Left ventricle myocardium inferior (tissue), 1 donor: ENCODE data around the gene HMGA1. TPM values are rescaled to one million over a fixed set of nuclear protein-coding genes. Genes with fewer than 3 reads are reported as not detected.
"Not testable (repeated sequence)": the region's sequence is repeated elsewhere in the genome, so short reads cannot be mapped to it uniquely, and the experiment has no call there.

Experiments used
- DNase-seq: peaks from one replicate; pipeline ENCODE4 v3.0.0-alpha.2; 2020
- H3K27ac ChIP-seq: fragments of 200-600 bp; replicated peaks from 2 replicates; pipeline ENCODE4 v1.8.0; 2021
- H3K27me3 ChIP-seq: fragments of 200-600 bp; 2 replicates; pipeline ENCODE4 v1.8.0; 2021; ENCODE audit warnings: low read depth
- H3K36me3 ChIP-seq: fragments of 200-600 bp; 2 replicates; pipeline ENCODE4 v1.8.0; 2021
- H3K4me1 ChIP-seq: fragments of 200-600 bp; 2 replicates; pipeline ENCODE4 v1.8.0; 2021
- H3K4me3 ChIP-seq: fragments of 200-600 bp; 2 replicates; pipeline ENCODE4 v1.8.0; 2021; ENCODE audit warnings: mild to moderate bottlenecking, moderate library complexity
- H3K9me3 ChIP-seq: fragments of 200-600 bp; replicated peaks from 2 replicates; pipeline ENCODE4 v1.8.0; 2021
- intact Hi-C: fragments of 100-400 bp; cut with micrococcal nuclease; formaldehyde crosslinking; loops from one replicate; pipeline ENCODE4 v1.11.0; 2022
- total RNA-seq: library from RNA; stranded (reverse); fragmentation: NEBNext Ultra II Directional; extraction: Animal tissue kit (Norgen Biotek cat#: 25700); gene quantifications from one replicate; pipeline ENCODE4 v1.2.1, GENCODE V29; 2021
- TF ChIP-seq, protein P1 (sequence below): fragments of 200-600 bp; IDR thresholded peaks from 2 replicates; pipeline ENCODE4 v1.8.0; 2021; ENCODE audit warnings: antibody characterized with exemption, mild to moderate bottlenecking, borderline replicate concordance
- donor health status: DM: no; HTN: yes; CAD: no; lungs with severe emphysema.

The HMGA1 gene
- total RNA-seq, 1 donor from 2014 or later: 46.7 TPM

DNA sequence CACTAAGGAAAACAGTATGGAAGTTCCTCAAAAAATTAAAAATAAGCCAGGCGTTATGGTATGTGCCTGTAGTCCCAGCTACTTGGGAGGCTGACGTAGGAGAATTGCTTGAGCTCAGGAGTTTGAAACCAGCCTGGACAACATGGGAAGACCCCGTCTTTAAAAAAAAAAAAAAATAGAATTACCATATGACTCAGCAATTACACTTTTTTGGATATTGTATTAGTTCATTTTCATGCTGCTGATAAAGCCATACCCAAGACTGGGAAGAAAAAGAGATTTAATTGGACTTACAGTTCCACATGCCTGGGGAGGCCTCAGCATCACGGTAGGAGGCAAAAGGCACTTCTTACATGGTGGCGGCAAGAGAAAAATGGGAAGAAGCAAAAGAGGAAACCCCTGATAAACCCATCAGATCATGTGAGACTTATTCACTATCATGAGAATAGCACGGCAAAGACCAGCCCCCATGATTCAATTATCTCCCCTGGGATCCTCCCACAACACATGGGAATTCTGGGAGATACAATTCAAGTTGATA, 22.9 kb downstream of the HMGA1 start:
- DNase-seq: no peak
- H3K9me3 ChIP-seq: peaks cover 12% of the 10 kb centered on the region
- no peak overlapping the region for H3K27ac ChIP-seq
- intact Hi-C loops: no loop called here
- TF ChIP-seq, protein P1, sequence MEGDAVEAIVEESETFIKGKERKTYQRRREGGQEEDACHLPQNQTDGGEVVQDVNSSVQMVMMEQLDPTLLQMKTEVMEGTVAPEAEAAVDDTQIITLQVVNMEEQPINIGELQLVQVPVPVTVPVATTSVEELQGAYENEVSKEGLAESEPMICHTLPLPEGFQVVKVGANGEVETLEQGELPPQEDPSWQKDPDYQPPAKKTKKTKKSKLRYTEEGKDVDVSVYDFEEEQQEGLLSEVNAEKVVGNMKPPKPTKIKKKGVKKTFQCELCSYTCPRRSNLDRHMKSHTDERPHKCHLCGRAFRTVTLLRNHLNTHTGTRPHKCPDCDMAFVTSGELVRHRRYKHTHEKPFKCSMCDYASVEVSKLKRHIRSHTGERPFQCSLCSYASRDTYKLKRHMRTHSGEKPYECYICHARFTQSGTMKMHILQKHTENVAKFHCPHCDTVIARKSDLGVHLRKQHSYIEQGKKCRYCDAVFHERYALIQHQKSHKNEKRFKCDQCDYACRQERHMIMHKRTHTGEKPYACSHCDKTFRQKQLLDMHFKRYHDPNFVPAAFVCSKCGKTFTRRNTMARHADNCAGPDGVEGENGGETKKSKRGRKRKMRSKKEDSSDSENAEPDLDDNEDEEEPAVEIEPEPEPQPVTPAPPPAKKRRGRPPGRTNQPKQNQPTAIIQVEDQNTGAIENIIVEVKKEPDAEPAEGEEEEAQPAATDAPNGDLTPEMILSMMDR: no peak
- H3K4me1 ChIP-seq: no peaks in the 10 kb centered on the region
- no peaks in the 10 kb centered on the region for H3K36me3 ChIP-seq
- H3K4me3 ChIP-seq: no peak overlapping the region
- no peaks in the 10 kb centered on the region for H3K27me3 ChIP-seq

DNA sequence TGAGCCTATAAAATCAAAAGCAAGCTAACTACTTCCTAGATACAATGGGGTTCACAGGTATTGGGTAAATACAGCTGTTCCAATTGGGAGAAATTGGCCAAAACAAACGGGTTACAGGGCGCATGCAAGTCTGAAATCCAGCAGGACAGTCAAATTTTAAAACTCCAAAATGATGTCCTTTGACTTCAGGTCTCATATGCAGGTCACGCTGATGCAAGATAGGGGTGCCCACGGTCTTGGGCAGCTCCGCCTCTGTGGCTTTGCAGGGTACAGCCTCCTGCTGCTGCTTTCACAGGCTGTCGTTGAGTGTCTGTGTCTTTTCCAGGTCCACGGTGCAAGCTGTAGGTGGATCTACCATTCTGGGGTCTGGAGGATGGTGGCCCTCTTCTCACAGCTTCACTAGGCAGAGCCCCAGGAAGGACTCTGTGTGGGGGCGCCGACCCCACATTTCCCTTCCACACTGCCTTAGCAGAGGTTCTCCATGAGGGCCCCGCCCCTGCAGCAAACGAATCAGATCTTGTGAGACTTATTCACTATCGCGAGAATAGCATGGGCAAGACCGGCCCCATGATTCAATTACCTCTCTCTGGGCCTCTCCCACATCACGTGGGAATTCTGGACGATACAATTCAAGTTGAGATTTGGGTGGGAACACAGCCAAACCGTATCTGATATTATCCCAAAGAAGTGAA, 24.0 kb downstream of the HMGA1 start:
- no peaks in the 10 kb centered on the region for H3K4me1 ChIP-seq
- TF ChIP-seq, protein P1: no peak
- H3K9me3 ChIP-seq: peaks cover 12% of the 10 kb centered on the region

DNA sequence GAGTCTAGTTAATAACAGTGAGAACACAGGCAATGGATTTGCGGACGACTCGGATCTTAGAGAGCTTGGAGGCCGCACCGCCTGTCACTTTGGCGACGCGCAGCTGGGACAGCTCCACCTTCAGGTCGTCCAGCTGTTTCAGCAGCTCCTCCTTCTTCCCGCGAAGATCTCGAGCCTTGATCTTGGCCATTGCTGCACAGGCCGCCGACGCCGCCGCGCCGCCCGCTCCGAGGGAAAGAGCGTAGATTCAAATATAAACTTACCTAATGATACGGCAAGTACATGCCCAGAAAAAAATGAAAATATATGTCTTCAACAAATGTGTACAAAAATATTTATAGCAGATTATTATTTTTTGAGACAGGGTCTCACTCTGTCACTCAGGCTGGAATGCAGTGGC, 26.8 kb downstream of the HMGA1 start:
- H3K27ac ChIP-seq, DNase-seq, H3K4me3 ChIP-seq, H3K36me3 ChIP-seq, H3K27me3 ChIP-seq, intact Hi-C loops, H3K4me1 ChIP-seq: not testable (repeated sequence)
- H3K9me3 ChIP-seq: peaks cover 12% of the 10 kb centered on the region

More for the DNA sequence above, 24.0 kb downstream of the HMGA1 start:
- Histone ChIP-seq H3K27ac (no peak overlapping the region), H3K27me3 (no peaks in the 10 kb centered on the region), H3K4me3 (no peak overlapping the region), H3K36me3 (no peaks in the 10 kb centered on the region)
- DNase-seq: no peak
- intact Hi-C loops: no loop called here

DNA sequence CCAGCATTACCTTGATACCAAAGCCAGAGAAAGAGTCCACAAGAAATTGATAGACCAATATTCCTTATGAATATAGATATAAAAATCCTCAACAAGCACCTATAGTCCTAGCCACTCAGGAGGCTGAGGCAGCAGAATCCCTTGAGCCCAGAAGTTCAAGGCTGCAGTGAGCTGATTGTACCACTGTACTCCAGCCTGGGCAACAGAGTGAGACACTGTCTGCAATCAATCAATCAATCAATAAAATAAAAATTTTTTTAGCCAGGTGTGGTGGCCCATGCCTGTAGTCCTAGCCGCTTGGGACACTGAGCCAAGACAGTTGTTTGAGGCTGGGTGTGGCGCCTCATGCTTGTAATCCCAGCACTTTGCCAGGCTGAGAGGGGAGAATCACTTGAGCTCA, 31.1 kb downstream of the HMGA1 start:
- H3K36me3 ChIP-seq: no peaks in the 10 kb centered on the region
- no peak overlapping the region for H3K27ac ChIP-seq
- H3K4me3 ChIP-seq: no peak overlapping the region
- TF ChIP-seq, protein P1: no peak
- intact Hi-C loops: no loop called here
- DNase-seq: no peak
- peaks cover 7% of the 10 kb centered on the region for H3K4me1 ChIP-seq
- H3K9me3 ChIP-seq: peaks cover 11% of the 10 kb centered on the region
- no peaks in the 10 kb centered on the region for H3K27me3 ChIP-seq

DNA sequence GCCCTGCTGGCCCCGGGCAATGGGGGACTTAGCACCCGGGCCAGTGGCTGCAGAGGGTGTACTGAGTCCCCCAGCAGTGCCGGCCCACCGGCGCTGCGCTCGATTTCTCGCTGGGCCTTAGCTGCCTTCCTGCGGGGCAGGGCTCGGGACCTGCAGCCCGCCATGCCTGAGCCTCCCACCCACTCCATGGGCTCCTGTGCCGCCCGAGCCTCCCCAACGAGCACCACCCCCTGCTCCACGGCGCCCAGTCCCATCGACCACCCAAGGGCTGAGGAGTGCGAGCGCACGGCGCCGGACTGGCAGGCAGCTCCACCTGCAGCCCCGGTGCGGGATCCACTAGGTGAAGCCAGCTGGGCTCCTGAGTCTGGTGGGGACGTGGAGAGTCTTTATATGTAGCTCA, 32.5 kb downstream of the HMGA1 start:
- intact Hi-C loops, H3K4me3 ChIP-seq, H3K27me3 ChIP-seq, DNase-seq, H3K27ac ChIP-seq, H3K36me3 ChIP-seq, H3K9me3 ChIP-seq: not testable (repeated sequence)
- peaks cover 19% of the 10 kb centered on the region for H3K4me1 ChIP-seq

DNA sequence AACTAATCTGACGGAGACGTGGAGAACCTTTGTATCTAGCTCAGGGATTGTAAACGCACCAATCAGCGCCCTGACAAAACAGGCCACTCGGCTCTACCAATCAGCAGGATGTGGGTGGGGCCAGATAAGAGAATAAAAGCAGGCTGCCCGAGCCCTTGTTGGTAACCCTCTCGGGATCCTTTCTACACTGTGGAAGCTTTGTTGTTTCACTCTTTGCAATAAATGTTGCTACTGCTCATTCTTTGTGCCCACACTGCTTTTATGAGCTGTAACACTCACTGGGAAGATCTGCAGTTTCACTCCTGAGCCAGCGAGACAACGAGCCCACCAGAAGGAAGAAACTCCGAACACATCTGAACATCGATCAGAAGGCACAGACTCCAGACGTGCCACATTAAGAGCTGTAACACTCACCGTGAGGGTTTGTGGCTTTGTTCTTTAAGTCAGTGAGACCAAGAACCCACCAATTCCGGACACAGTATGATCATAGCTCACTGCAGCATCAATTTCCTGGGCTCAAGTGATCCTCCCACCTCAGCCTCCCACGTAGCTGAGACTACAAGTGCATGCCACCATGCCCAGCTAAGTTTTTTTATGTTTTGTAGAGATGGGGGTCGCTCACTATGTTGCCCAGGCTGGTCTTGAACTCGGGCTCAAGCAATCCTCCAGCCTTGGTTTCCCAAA, 33.1 kb downstream of the HMGA1 start:
- H3K27me3 ChIP-seq, intact Hi-C loops, H3K4me3 ChIP-seq: not testable (repeated sequence)

More for the DNA sequence above, 33.1 kb downstream of the HMGA1 start:
- DNase-seq, H3K9me3 ChIP-seq, H3K27ac ChIP-seq, H3K36me3 ChIP-seq: not testable (repeated sequence)
- peaks cover 22% of the 10 kb centered on the region for H3K4me1 ChIP-seq
